Measurements from ENCODE around the gene INIP.
"Not testable (repeated sequence)": the region's sequence is repeated elsewhere in the genome, so short reads cannot be mapped to it uniquely, and the experiment has no call there.

INIP gene

DNA sequence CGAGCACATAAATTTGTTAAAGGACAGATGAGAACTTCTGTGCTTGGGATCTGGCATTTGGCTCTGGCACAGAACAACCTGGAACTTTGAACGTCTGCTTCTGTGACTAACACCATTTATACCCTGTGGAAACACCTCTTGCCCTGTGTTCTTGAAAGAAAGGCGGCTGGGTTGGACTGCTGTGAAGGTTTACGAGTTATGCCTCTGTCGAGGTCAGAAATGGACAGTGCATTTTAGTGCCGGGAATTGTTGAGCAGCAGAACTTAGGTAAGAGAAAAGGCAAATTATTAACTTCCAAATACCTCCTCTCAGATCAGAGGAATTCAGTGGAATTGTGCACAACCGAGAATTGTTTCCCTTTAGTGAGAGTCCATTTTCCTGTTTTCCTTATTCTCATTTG is 14.1 kb upstream of the INIP start:
- Histone ChIP-seq H2AFZ (ENCODE audit: low read length) (no peak overlapping the region), H3F3A (ENCODE audit: insufficient read depth, low read length) (no peaks in the 10 kb centered on the region)

DNA sequence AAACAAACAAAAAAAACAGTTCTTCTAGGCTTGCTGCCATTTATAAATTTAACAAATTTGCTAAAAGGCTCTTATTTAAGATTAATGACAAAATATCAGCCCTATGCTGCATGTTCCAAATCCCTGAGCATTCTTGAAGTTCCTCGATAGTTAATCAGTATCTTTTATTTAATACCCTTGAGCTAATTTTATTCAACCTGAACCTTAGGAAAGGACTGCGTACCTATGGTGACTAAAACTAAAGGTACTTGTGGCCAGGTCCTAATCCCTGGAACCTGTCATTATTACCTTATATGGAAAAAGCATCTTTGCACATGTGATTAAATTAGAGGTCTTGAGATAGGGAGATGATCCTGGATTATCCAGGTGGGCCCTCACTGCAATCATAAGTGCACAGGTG is 10.5 kb upstream of the INIP start:
- no peak overlapping the region for H3K27ac ChIP-seq (ENCODE audit: low read length)
- no peak for DNase-seq
- no peaks in the 10 kb centered on the region for H3K36me3 ChIP-seq (replicated peaks; ENCODE audit: insufficient read depth, low read length)
- no peaks in the 10 kb centered on the region for H3K79me2 ChIP-seq (ENCODE audit: low read length)
- no peaks in the 10 kb centered on the region for H4K20me1 ChIP-seq (ENCODE audit: insufficient read depth, low read length)
- H3K4me3 ChIP-seq (ENCODE audit: low read length) = no peak overlapping the region
- no peaks in the 10 kb centered on the region for H3K27me3 ChIP-seq (replicated peaks; ENCODE audit: insufficient read depth, low read length)
- TF ChIP-seq EZH2phosphoT487 (IDR thresholded peaks at IDR 0.05; ENCODE audit: low read length) (no peak), EZH2 (optimal IDR thresholded peaks at IDR 0.05; ENCODE audit: low read depth, low read length) (no peak)
- TF ChIP-seq, protein P1, sequence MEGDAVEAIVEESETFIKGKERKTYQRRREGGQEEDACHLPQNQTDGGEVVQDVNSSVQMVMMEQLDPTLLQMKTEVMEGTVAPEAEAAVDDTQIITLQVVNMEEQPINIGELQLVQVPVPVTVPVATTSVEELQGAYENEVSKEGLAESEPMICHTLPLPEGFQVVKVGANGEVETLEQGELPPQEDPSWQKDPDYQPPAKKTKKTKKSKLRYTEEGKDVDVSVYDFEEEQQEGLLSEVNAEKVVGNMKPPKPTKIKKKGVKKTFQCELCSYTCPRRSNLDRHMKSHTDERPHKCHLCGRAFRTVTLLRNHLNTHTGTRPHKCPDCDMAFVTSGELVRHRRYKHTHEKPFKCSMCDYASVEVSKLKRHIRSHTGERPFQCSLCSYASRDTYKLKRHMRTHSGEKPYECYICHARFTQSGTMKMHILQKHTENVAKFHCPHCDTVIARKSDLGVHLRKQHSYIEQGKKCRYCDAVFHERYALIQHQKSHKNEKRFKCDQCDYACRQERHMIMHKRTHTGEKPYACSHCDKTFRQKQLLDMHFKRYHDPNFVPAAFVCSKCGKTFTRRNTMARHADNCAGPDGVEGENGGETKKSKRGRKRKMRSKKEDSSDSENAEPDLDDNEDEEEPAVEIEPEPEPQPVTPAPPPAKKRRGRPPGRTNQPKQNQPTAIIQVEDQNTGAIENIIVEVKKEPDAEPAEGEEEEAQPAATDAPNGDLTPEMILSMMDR (IDR thresholded peaks at IDR 0.05; ENCODE audit: low read length) = no peak
- H3K9ac ChIP-seq (ENCODE audit: low read length) = no peak overlapping the region
- no peaks in the 10 kb centered on the region for H3K4me1 ChIP-seq (ENCODE audit: low read length)
- H3K9me2 ChIP-seq (replicated peaks; ENCODE audit: insufficient read depth, low read length) = no peaks in the 10 kb centered on the region
- no peaks in the 10 kb centered on the region for H3K9me3 ChIP-seq (replicated peaks; ENCODE audit: insufficient read depth, low read length)
- no peak overlapping the region for H2AFZ ChIP-seq (ENCODE audit: low read length)
- no peak overlapping the region for H3K4me2 ChIP-seq (ENCODE audit: low read depth, low read length)
- no peaks in the 10 kb centered on the region for H3F3A ChIP-seq (ENCODE audit: insufficient read depth, low read length)

More for the DNA sequence above, 14.1 kb upstream of the INIP start:
- H3K27me3 ChIP-seq (replicated peaks; ENCODE audit: insufficient read depth, low read length) = no peaks in the 10 kb centered on the region
- H3K9me3 ChIP-seq (replicated peaks; ENCODE audit: insufficient read depth, low read length) = no peaks in the 10 kb centered on the region
- H4K20me1 ChIP-seq (ENCODE audit: insufficient read depth, low read length) = no peaks in the 10 kb centered on the region
- H3K4me2 ChIP-seq (ENCODE audit: low read depth, low read length) = no peak overlapping the region
- H3K27ac ChIP-seq (ENCODE audit: low read length) = no peak overlapping the region
- H3K79me2 ChIP-seq (ENCODE audit: low read length) = no peaks in the 10 kb centered on the region
- TF ChIP-seq, protein P1 (IDR thresholded peaks at IDR 0.05; ENCODE audit: low read length) = no peak
- TF ChIP-seq EZH2 (optimal IDR thresholded peaks at IDR 0.05; ENCODE audit: low read depth, low read length) (no peak), EZH2phosphoT487 (IDR thresholded peaks at IDR 0.05; ENCODE audit: low read length) (no peak)
- no peaks in the 10 kb centered on the region for H3K9me2 ChIP-seq (replicated peaks; ENCODE audit: insufficient read depth, low read length)
- H3K9ac ChIP-seq (ENCODE audit: low read length) = no peak overlapping the region
- H3K4me1 ChIP-seq (ENCODE audit: low read length) = no peaks in the 10 kb centered on the region
- no peak overlapping the region for H3K4me3 ChIP-seq (ENCODE audit: low read length)
- DNase-seq = no peak
- H3K36me3 ChIP-seq (replicated peaks; ENCODE audit: insufficient read depth, low read length) = no peaks in the 10 kb centered on the region

DNA sequence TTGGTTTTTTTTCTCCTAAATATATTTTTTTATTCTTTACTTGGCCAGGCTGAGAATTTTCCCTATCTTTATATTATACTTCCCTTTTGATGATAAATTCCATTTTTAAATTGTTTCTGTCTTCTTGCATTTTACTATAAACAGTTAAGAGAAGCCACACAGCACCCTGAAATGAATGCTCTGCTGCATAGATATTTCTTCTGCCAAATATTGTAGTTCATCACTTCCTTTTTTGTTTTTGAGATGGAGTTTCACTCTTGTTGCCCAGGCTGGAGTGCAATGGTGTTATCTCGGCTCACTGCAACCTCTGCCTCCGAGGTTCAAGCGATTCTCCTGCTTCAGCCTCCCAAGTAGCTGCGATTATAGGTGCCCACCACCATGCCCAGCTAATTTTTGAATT is 8.5 kb upstream of the INIP start:
- no peak overlapping the region for H2AFZ ChIP-seq (ENCODE audit: low read length)
- no peaks in the 10 kb centered on the region for H3K9me3 ChIP-seq (replicated peaks; ENCODE audit: insufficient read depth, low read length)
- no peaks in the 10 kb centered on the region for H3K9me2 ChIP-seq (replicated peaks; ENCODE audit: insufficient read depth, low read length)
- no peak for DNase-seq
- no peaks in the 10 kb centered on the region for H3K4me1 ChIP-seq (ENCODE audit: low read length)
- no peak for TF ChIP-seq EZH2phosphoT487 (IDR thresholded peaks at IDR 0.05; ENCODE audit: low read length)
- no peak overlapping the region for H3K9ac ChIP-seq (ENCODE audit: low read length)
- H3K79me2 ChIP-seq (ENCODE audit: low read length) = no peaks in the 10 kb centered on the region
- H3F3A ChIP-seq (ENCODE audit: insufficient read depth, low read length) = no peaks in the 10 kb centered on the region
- H3K4me3 ChIP-seq (ENCODE audit: low read length) = no peak overlapping the region
- no peaks in the 10 kb centered on the region for H3K27me3 ChIP-seq (replicated peaks; ENCODE audit: insufficient read depth, low read length)
- no peak overlapping the region for H3K4me2 ChIP-seq (ENCODE audit: low read depth, low read length)
- no peaks in the 10 kb centered on the region for H4K20me1 ChIP-seq (ENCODE audit: insufficient read depth, low read length)
- no peak overlapping the region for H3K27ac ChIP-seq (ENCODE audit: low read length)
- H3K36me3 ChIP-seq (replicated peaks; ENCODE audit: insufficient read depth, low read length) = no peaks in the 10 kb centered on the region

DNA sequence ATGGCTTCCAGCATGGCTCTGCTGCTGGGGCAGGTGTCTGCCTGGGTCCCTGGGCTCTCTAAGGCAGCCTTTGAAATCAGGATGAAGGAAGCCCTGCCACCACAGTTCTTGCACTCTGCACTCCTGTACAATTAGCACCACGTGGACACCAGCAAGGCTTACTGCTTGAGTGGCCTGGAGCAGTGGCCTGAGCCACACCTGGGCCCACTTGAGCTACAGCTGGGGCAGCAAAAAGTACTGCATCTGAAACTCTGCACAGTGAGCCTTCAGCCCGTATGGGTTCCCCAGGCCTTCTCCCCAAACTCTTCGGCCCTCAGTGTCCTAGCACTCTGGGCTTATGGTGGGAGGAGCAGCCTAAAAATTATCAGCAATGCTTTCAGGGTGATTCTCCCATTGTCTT is 8.0 kb upstream of the INIP start:
- no peaks in the 10 kb centered on the region for H3K4me1 ChIP-seq (ENCODE audit: low read length)
- TF ChIP-seq EZH2 (optimal IDR thresholded peaks at IDR 0.05; ENCODE audit: low read depth, low read length) (no peak), EZH2phosphoT487 (IDR thresholded peaks at IDR 0.05; ENCODE audit: low read length) (no peak)
- TF ChIP-seq, protein P1 (IDR thresholded peaks at IDR 0.05; ENCODE audit: low read length) = no peak
- DNase-seq = no peak
- no peak overlapping the region for H3K27ac ChIP-seq (ENCODE audit: low read length)
- H3K4me3 ChIP-seq (ENCODE audit: low read length) = no peak overlapping the region
- H3K9me2 ChIP-seq (replicated peaks; ENCODE audit: insufficient read depth, low read length) = no peaks in the 10 kb centered on the region
- no peaks in the 10 kb centered on the region for H3F3A ChIP-seq (ENCODE audit: insufficient read depth, low read length)
- H3K36me3 ChIP-seq (replicated peaks; ENCODE audit: insufficient read depth, low read length) = no peaks in the 10 kb centered on the region
- H3K79me2 ChIP-seq (ENCODE audit: low read length) = no peaks in the 10 kb centered on the region
- H3K4me2 ChIP-seq (ENCODE audit: low read depth, low read length) = no peak overlapping the region
- H3K9ac ChIP-seq (ENCODE audit: low read length) = no peak overlapping the region
- no peak overlapping the region for H2AFZ ChIP-seq (ENCODE audit: low read length)
- H4K20me1 ChIP-seq (ENCODE audit: insufficient read depth, low read length) = no peaks in the 10 kb centered on the region
- no peaks in the 10 kb centered on the region for H3K27me3 ChIP-seq (replicated peaks; ENCODE audit: insufficient read depth, low read length)
- no peaks in the 10 kb centered on the region for H3K9me3 ChIP-seq (replicated peaks; ENCODE audit: insufficient read depth, low read length)

DNA sequence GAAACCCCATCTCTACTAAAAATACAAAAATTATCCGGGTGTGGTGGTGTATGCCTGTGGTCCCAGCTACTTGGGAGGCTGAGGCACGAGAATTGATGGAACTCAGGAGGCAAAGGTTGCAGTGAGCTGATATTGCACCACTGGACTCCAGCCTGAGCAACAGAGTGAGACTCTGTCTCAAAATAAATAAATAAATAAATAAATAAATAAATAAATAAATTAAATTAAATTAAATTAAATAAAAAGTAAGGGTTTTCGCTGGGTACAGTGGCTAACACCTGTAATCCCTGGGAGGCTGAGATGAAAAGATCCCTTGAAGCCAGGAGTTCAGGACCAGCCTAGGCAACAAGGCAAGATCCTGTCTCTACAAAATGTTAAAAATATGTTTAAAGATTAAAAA is 4.8 kb upstream of the INIP start:
- not testable (repeated sequence) for H3K27me3 ChIP-seq (replicated peaks; ENCODE audit: insufficient read depth, low read length)

More for the DNA sequence above, 4.8 kb upstream of the INIP start:
- not testable (repeated sequence) for H3K4me2 ChIP-seq (ENCODE audit: low read depth, low read length); H3K4me3 ChIP-seq (ENCODE audit: low read length); H3K9ac ChIP-seq (ENCODE audit: low read length); H3K27ac ChIP-seq (ENCODE audit: low read length); H3K9me3 ChIP-seq (replicated peaks; ENCODE audit: insufficient read depth, low read length); H3K9me2 ChIP-seq (replicated peaks; ENCODE audit: insufficient read depth, low read length); DNase-seq; H3K36me3 ChIP-seq (replicated peaks; ENCODE audit: insufficient read depth, low read length); H4K20me1 ChIP-seq (ENCODE audit: insufficient read depth, low read length); H3F3A ChIP-seq (ENCODE audit: insufficient read depth, low read length); H2AFZ ChIP-seq (ENCODE audit: low read length); H3K79me2 ChIP-seq (ENCODE audit: low read length)
- H3K4me1 ChIP-seq (ENCODE audit: low read length) = peaks cover 13% of the 10 kb centered on the region

Data from MM.1S (cell line).